ENCODE data around the gene SH2D6.
"Not testable (repeated sequence)": the region's sequence is repeated elsewhere in the genome, so short reads cannot be mapped to it uniquely, and the experiment has no call there.

SH2D6 gene

GRCh38 chr2:85418132-85419008, at the start of gene SH2D6:
Gene SH2D6 (plus strand): TSS chr2:85418714. CDS start chr2:85429466, 10,752 bp downstream.
- peak; percentile 97 for DNase-seq

GRCh38 chr2:85368921-85369320, 49.6 kb upstream of the SH2D6 start:
- no peak for DNase-seq

GRCh38 chr2:85369500-85369899, 49.0 kb upstream of the SH2D6 start:
- no peak for DNase-seq

GRCh38 chr2:85371045-85371444, 47.5 kb upstream of the SH2D6 start:
- no peak for DNase-seq

GRCh38 chr2:85376291-85377065, 42.0 kb upstream of the SH2D6 start:
- DNase-seq: no peak

- no peak for DNase-seq
Measured at GRCh38 chr2:85377083-85377482, 41.4 kb upstream of the SH2D6 start.

- no peak for DNase-seq
Measured at GRCh38 chr2:85378257-85378656, 40.3 kb upstream of the SH2D6 start.

- DNase-seq: no peak
Measured at GRCh38 chr2:85380048-85380447, 38.5 kb upstream of the SH2D6 start.

GRCh38 chr2:85383151-85383550, 35.4 kb upstream of the SH2D6 start:
- DNase-seq: not testable (repeated sequence)

- DNase-seq: no peak
Measured at GRCh38 chr2:85383850-85384249, 34.7 kb upstream of the SH2D6 start.

- DNase-seq: no peak
Measured at GRCh38 chr2:85385746-85386145, 32.8 kb upstream of the SH2D6 start.

GRCh38 chr2:85387754-85388153, 30.8 kb upstream of the SH2D6 start:
- no peak for DNase-seq

GRCh38 chr2:85388878-85389538, 29.5 kb upstream of the SH2D6 start:
- no peak for DNase-seq

GRCh38 chr2:85390941-85391669, 27.4 kb upstream of the SH2D6 start:
- peak; percentile 20 for DNase-seq

GRCh38 chr2:85393836-85394235, 24.7 kb upstream of the SH2D6 start:
- DNase-seq: no peak

- DNase-seq: no peak
Measured at GRCh38 chr2:85394261-85394681, 24.2 kb upstream of the SH2D6 start.

GRCh38 chr2:85394976-85395375, 23.5 kb upstream of the SH2D6 start:
- DNase-seq: no peak

GRCh38 chr2:85395912-85396475, 22.5 kb upstream of the SH2D6 start:
- DNase-seq: no peak

- DNase-seq: no peak
Measured at GRCh38 chr2:85396531-85397470, 21.7 kb upstream of the SH2D6 start.

- DNase-seq: no peak
Measured at GRCh38 chr2:85397925-85398331, 20.6 kb upstream of the SH2D6 start.
